Loucy (cell line): ENCODE measurements around the gene SLC22A17.
"Not testable (repeated sequence)": the region's sequence is repeated elsewhere in the genome, so short reads cannot be mapped to it uniquely, and the experiment has no call there.

Source experiments
- H2AFZ ChIP-seq: fragments of 200-600 bp; sonication (generic); 2 replicates; pipeline ENCODE4 v1.6.0; 2016; ENCODE audit warnings: antibody characterized with exemption, mild to moderate bottlenecking, low read length, moderate library complexity
- H3F3A ChIP-seq: fragments of 200-600 bp; 2 replicates; pipeline ENCODE4 v1.6.0; 2016; ENCODE audit warnings: antibody characterized with exemption, low read depth, mild to moderate bottlenecking
- H3K27me3 ChIP-seq: fragments of 200-600 bp; sonication (generic); 2 replicates; pipeline ENCODE4 v1.6.1; 2014; ENCODE audit warnings: low read length, mild to moderate bottlenecking; ENCODE audit not compliant: insufficient read depth, poor library complexity, severe bottlenecking
- H3K36me3 ChIP-seq: fragments of 200-600 bp; sonication (generic); 2 replicates; pipeline ENCODE4 v1.6.1; 2016; ENCODE audit warnings: low read length; ENCODE audit not compliant: insufficient read depth
- H3K4me1 ChIP-seq: fragments of 200-600 bp; sonication (generic); 2 replicates; pipeline ENCODE4 v1.5.1; 2014; ENCODE audit warnings: low read length, mild to moderate bottlenecking; ENCODE audit not compliant: insufficient read depth, poor library complexity, severe bottlenecking
- H3K4me2 ChIP-seq: fragments of 200-600 bp; sonication (generic); 2 replicates; pipeline ENCODE4 v1.6.0; 2014; ENCODE audit warnings: antibody characterized with exemption, low read length, low read depth, mild to moderate bottlenecking; ENCODE audit not compliant: poor library complexity, severe bottlenecking
- H3K4me3 ChIP-seq: fragments of 200-600 bp; sonication (generic); 2 replicates; pipeline ENCODE4 v1.5.1; 2014; ENCODE audit warnings: low read length, mild to moderate bottlenecking, mixed read lengths; ENCODE audit not compliant: poor library complexity, severe bottlenecking
- H3K79me2 ChIP-seq: fragments of 200-600 bp; sonication (generic); 2 replicates; pipeline ENCODE4 v1.6.1; 2014; ENCODE audit warnings: low read length; ENCODE audit not compliant: insufficient read depth
- H3K9ac ChIP-seq: fragments of 200-600 bp; sonication (generic); 2 replicates; pipeline ENCODE4 v1.6.0; 2014; ENCODE audit warnings: mild to moderate bottlenecking, low read depth, low read length, moderate library complexity; ENCODE audit not compliant: poor library complexity, severe bottlenecking
- H3K9me2 ChIP-seq: fragments of 200-600 bp; sonication (generic); replicated peaks from 2 replicates; pipeline ENCODE4 v1.6.1; 2016; ENCODE audit warnings: low read depth, low read length, mixed read lengths
- H3K9me3 ChIP-seq: fragments of 200-600 bp; sonication (generic); 2 replicates; pipeline ENCODE4 v1.6.1; 2014; ENCODE audit warnings: mild to moderate bottlenecking, antibody characterized with exemption, low read length, low read depth; ENCODE audit not compliant: insufficient read depth
- H4K20me1 ChIP-seq: fragments of 200-600 bp; sonication (generic); 2 replicates; pipeline ENCODE4 v1.6.0; 2014; ENCODE audit warnings: antibody characterized with exemption, low read length, mild to moderate bottlenecking; ENCODE audit not compliant: insufficient read depth, poor library complexity, severe bottlenecking
- EZH2phosphoT487 ChIP-seq: fragments of 200-600 bp; IDR thresholded peaks from 2 replicates; pipeline ENCODE4 v1.6.1; 2018; ENCODE audit warnings: antibody characterized with exemption, mild to moderate bottlenecking, moderate library complexity, borderline replicate concordance
- TF ChIP-seq, protein P1 (sequence below): fragments of 200-600 bp; sonication (generic); conservative IDR thresholded peaks from 2 replicates; pipeline ENCODE4 v1.5.1; 2014; ENCODE audit warnings: mild to moderate bottlenecking, antibody characterized with exemption, low read length

SLC22A17 gene

DNA sequence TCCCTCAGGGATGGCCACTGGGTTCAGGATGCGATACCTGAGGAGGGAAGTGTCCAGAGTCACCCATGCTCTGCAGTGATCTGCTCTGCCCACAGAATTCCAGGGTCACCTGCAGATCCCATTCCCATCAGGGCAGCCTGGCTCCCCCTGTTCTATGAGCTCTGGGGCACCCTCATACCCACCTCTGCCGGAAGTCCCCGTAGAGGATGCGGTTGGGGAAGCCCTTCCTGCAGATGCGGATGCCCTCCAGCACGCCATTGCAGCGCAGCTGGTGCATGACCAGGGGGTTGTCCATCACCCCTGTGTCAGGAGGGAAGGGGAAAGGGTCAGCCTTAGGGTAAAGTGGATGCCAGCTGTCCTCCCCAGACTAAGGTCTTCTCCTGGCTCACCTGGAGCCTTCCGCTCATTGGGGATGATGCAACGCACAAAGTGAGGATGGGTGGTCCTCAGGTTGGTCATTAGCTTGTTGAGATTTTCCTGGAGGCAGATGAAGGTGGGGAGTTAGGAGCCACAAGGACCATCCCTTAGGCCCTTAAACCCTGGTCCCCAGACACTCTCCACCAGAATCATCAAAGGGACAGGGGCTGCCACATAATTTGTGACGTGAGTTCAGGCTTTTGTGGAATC lies 44.2 kb upstream of the SLC22A17 start:
- Histone ChIP-seq H3K9me2 (no peaks in the 10 kb centered on the region), H3K4me1 (no peaks in the 10 kb centered on the region), H3F3A (no peaks in the 10 kb centered on the region), H3K4me2 (no peak overlapping the region), H3K36me3 (no peaks in the 10 kb centered on the region), H3K9me3 (no peaks in the 10 kb centered on the region), H3K4me3 (no peak overlapping the region), H3K27me3 (no peaks in the 10 kb centered on the region), H3K79me2 (no peaks in the 10 kb centered on the region), H2AFZ (no peak overlapping the region), H4K20me1 (no peaks in the 10 kb centered on the region), H3K9ac (no peak overlapping the region)
- no peak for TF ChIP-seq EZH2phosphoT487
- TF ChIP-seq, protein P1, sequence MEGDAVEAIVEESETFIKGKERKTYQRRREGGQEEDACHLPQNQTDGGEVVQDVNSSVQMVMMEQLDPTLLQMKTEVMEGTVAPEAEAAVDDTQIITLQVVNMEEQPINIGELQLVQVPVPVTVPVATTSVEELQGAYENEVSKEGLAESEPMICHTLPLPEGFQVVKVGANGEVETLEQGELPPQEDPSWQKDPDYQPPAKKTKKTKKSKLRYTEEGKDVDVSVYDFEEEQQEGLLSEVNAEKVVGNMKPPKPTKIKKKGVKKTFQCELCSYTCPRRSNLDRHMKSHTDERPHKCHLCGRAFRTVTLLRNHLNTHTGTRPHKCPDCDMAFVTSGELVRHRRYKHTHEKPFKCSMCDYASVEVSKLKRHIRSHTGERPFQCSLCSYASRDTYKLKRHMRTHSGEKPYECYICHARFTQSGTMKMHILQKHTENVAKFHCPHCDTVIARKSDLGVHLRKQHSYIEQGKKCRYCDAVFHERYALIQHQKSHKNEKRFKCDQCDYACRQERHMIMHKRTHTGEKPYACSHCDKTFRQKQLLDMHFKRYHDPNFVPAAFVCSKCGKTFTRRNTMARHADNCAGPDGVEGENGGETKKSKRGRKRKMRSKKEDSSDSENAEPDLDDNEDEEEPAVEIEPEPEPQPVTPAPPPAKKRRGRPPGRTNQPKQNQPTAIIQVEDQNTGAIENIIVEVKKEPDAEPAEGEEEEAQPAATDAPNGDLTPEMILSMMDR: no peak

DNA sequence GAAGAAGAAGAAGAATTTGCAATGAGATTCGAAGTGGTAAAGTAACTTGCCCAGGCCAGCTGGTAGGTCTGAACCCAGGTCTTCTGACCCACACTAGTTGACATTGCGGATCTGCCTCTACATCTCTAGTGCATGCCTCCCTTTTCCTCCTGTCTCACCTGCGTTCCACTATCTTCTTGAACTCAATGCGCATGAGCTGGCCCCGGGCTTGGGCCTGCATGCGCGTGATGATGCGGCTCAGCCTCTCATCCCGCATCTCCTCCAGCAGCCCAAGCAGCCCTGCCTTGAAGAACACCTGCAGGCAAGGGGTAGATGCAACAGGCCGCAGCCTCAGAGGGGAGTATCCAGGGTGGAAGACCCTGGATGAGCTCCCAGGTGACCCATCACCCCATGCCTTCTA lies 43.4 kb upstream of the SLC22A17 start:
- H3K27me3 ChIP-seq: no peaks in the 10 kb centered on the region
- H3K4me3 ChIP-seq: no peak overlapping the region
- no peak for TF ChIP-seq EZH2phosphoT487
- TF ChIP-seq, protein P1: no peak
- H3K79me2 ChIP-seq: no peaks in the 10 kb centered on the region
- H3F3A ChIP-seq: no peaks in the 10 kb centered on the region
- no peaks in the 10 kb centered on the region for H3K9me3 ChIP-seq
- H3K4me2 ChIP-seq: no peak overlapping the region
- no peaks in the 10 kb centered on the region for H4K20me1 ChIP-seq
- H3K9me2 ChIP-seq: no peaks in the 10 kb centered on the region
- H3K9ac ChIP-seq: no peak overlapping the region
- no peaks in the 10 kb centered on the region for H3K4me1 ChIP-seq
- no peak overlapping the region for H2AFZ ChIP-seq
- no peaks in the 10 kb centered on the region for H3K36me3 ChIP-seq

DNA sequence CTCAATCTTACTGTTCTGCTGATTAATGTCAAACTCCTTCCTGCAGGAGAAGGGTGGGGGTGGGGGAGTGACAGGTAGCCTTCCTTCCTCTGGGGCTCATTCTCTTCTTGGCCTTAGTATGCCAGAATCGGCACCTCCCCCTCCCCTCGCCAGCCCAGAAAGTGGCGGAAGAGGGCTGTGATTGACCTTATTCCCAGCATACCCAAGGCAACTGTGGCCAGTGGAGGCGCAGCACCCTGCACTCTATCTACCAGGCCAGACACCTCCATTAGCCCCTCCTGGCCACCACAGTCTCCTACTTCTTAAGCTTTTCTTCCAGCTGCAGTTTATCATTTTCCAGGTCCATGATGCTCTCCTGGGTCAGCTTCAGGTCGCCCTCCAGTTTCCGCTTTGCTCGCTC lies 39.9 kb upstream of the SLC22A17 start:
- Histone ChIP-seq H3K9ac (no peak overlapping the region), H3K4me1 (no peaks in the 10 kb centered on the region), H3F3A (no peaks in the 10 kb centered on the region), H3K36me3 (no peaks in the 10 kb centered on the region), H4K20me1 (no peaks in the 10 kb centered on the region), H3K4me2 (no peak overlapping the region), H2AFZ (no peak overlapping the region), H3K27me3 (no peaks in the 10 kb centered on the region), H3K9me3 (no peaks in the 10 kb centered on the region), H3K79me2 (no peaks in the 10 kb centered on the region), H3K9me2 (no peaks in the 10 kb centered on the region), H3K4me3 (no peak overlapping the region)
- TF ChIP-seq, protein P1: no peak
- no peak for TF ChIP-seq EZH2phosphoT487

DNA sequence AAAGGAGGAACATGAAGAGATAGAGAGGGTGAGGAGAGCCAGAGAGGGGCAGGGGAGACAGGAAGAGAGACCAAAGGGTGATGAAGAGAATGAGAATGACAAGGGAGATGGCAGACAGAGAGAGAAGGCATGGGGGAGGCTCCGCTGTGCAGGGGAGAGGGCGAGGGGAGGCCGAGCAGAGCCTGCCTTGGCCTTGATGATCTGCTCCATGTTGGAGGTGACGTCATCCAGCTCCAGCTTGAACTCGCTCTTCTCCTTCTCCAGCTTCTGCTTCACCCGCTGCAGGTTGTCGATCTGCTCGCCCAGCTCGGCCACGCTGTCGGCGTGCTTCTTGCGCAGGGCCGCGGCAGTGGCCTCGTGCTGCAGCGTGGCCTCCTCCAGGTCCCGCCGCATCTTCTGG lies 37.2 kb upstream of the SLC22A17 start:
- H3K4me3 ChIP-seq, H3K36me3 ChIP-seq, H3K79me2 ChIP-seq, H3K4me1 ChIP-seq, H3K9me2 ChIP-seq, H3K9ac ChIP-seq, H2AFZ ChIP-seq, H4K20me1 ChIP-seq, H3K9me3 ChIP-seq, H3F3A ChIP-seq, H3K27me3 ChIP-seq, H3K4me2 ChIP-seq: not testable (repeated sequence)
